ENCODE measurements around the gene ACOXL.

DNA sequence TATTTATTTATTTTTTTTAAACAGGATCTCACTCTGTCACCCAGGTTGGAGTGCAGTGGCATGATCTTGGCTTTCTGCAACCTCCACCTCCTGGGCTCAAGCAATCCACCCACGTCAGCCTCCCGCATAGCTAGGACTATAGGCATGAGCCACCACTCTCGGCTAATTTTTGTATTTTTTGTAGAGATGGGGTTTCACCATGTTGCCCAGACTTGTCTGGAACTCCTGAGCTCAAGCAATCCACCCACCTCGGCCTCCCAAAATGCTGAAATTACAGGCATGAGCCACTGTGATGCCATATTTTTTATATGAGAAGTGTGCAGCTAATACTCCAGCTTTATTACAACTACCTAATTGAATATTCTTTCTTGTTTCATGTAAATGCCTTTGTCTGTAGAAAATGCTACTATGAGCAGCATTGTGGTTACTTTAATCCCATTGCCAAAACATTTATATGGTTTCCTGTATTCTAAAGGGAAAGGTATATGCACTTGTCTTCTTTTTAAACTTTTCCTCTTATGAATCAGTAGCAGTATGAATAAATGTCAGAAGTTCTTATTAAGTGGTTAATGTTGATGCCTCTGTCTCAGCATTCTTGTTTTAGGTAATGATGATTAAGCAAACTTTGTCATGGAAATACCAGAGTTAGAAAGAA is 378.9 kb downstream of the ACOXL start:
- TF ChIP-seq, protein P1, sequence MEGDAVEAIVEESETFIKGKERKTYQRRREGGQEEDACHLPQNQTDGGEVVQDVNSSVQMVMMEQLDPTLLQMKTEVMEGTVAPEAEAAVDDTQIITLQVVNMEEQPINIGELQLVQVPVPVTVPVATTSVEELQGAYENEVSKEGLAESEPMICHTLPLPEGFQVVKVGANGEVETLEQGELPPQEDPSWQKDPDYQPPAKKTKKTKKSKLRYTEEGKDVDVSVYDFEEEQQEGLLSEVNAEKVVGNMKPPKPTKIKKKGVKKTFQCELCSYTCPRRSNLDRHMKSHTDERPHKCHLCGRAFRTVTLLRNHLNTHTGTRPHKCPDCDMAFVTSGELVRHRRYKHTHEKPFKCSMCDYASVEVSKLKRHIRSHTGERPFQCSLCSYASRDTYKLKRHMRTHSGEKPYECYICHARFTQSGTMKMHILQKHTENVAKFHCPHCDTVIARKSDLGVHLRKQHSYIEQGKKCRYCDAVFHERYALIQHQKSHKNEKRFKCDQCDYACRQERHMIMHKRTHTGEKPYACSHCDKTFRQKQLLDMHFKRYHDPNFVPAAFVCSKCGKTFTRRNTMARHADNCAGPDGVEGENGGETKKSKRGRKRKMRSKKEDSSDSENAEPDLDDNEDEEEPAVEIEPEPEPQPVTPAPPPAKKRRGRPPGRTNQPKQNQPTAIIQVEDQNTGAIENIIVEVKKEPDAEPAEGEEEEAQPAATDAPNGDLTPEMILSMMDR (IDR thresholded peaks at IDR 0.05) = no peak
- no peak for TF ChIP-seq POLR2A (IDR thresholded peaks at IDR 0.05)

Measured in body of pancreas (tissue), 4 donors.